Breast epithelium (tissue), 4 donors: ENCODE measurements around the gene ANKRD1. TPM values are rescaled to one million over a fixed set of nuclear protein-coding genes. Genes with fewer than 3 reads are reported as not detected.
A peak's percentile ranks its signal among the peaks of the same experiment; 100 is the strongest.
"Not testable (repeated sequence)": the region's sequence is repeated elsewhere in the genome, so short reads cannot be mapped to it uniquely, and the experiment has no call there.

ENCODE experiments used
- DNase-seq, 2 donors: peaks; one replicate each; pipeline ENCODE4 v3.0.0-alpha.2; 2019; ENCODE audit warnings: low spot score in 2 of 2
- H3K27ac ChIP-seq, 2 donors: fragments of 200-600 bp; sonication (generic) in 1 of 2; one replicate each; pipeline ENCODE4 v1.5.1; 2016 to 2019; ENCODE audit warnings: mild to moderate bottlenecking in 1 of 2
- H3K27me3 ChIP-seq, 2 donors: fragments of 200-600 bp; sonication (generic) in 1 of 2; one replicate each; pipeline versions ENCODE4 v1.5.1 to v1.6.0; 2017 to 2019; ENCODE audit warnings: control low read depth in 1 of 2, mild to moderate bottlenecking in 1 of 2
- H3K36me3 ChIP-seq: fragments of 200-600 bp; one replicate; pipeline ENCODE4 v1.5.1; 2019
- H3K4me1 ChIP-seq, 2 donors: fragments of 200-600 bp; sonication (generic); one replicate each; pipeline ENCODE4 v1.5.1; 2016 to 2019; ENCODE audit warnings: control low read depth in 1 of 2
- H3K4me3 ChIP-seq, 3 donors: fragments of 200-600 bp; sonication (generic); 1 replicate in 2 of 3; 2 replicates in 1 of 3; pipeline ENCODE4 v1.5.1; 2016 to 2019; ENCODE audit warnings: mild to moderate bottlenecking in 3 of 3, moderate library complexity in 2 of 3
- H3K9me3 ChIP-seq, 2 donors: fragments of 200-600 bp; sonication (generic) in 1 of 2; one replicate each; pipeline ENCODE4 v1.5.1; 2016 to 2019; ENCODE audit warnings: control low read depth in 1 of 2
- POLR2A ChIP-seq: fragments of 450-650 bp; IDR thresholded peaks from one replicate; pipeline ENCODE4 v1.6.1; 2016; ENCODE audit warnings: antibody characterized with exemption, mild to moderate bottlenecking, moderate library complexity
- POLR2AphosphoS5 ChIP-seq, 3 donors: sonication (generic); formaldehyde crosslinking; IDR thresholded peaks; one replicate each; pipeline ENCODE4 v1.6.1; 2017; ENCODE audit warnings: antibody characterized with exemption in 3 of 3
- intact Hi-C: fragments of 100-400 bp; cut with DNase I; formaldehyde crosslinking; loops from one replicate; pipeline ENCODE4 v1.15.1; 2023; ENCODE audit warnings: low total_unique reads
- total RNA-seq, 3 donors: library from RNA; depleted of rRNA; stranded (reverse); fragments of >200 nt; gene quantifications; one replicate each; pipeline ENCODE4 v1.1.0, GENCODE V29; 2016
- TF ChIP-seq, protein P1 (sequence below), 3 donors: fragments of 450-650 bp; IDR thresholded peaks; one replicate each; pipeline ENCODE4 v1.5.1; 2016 to 2017; ENCODE audit warnings: antibody characterized with exemption in 3 of 3, mild to moderate bottlenecking in 3 of 3, moderate library complexity in 3 of 3

Gene ANKRD1
- total RNA-seq, 3 donors from 2014 or later, result 0.32 to 0.66 TPM; not detected in 1

- H3K4me1 ChIP-seq, result no peaks in the 10 kb centered on the region
- TF ChIP-seq POLR2A (no peak), POLR2AphosphoS5 (IDR thresholded peaks at IDR 0.05) (no peak)
- TF ChIP-seq, protein P1, sequence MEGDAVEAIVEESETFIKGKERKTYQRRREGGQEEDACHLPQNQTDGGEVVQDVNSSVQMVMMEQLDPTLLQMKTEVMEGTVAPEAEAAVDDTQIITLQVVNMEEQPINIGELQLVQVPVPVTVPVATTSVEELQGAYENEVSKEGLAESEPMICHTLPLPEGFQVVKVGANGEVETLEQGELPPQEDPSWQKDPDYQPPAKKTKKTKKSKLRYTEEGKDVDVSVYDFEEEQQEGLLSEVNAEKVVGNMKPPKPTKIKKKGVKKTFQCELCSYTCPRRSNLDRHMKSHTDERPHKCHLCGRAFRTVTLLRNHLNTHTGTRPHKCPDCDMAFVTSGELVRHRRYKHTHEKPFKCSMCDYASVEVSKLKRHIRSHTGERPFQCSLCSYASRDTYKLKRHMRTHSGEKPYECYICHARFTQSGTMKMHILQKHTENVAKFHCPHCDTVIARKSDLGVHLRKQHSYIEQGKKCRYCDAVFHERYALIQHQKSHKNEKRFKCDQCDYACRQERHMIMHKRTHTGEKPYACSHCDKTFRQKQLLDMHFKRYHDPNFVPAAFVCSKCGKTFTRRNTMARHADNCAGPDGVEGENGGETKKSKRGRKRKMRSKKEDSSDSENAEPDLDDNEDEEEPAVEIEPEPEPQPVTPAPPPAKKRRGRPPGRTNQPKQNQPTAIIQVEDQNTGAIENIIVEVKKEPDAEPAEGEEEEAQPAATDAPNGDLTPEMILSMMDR (IDR thresholded peaks at IDR 0.05), result no peak
- H3K27ac ChIP-seq, result no peak overlapping the region
- no peaks in the 10 kb centered on the region for H3K36me3 ChIP-seq
- H3K27me3 ChIP-seq, result no peaks in the 10 kb centered on the region
- intact Hi-C loops, result no loop called here
- no peak for DNase-seq
- no peaks in the 10 kb centered on the region for H3K9me3 ChIP-seq
- H3K4me3 ChIP-seq, result no peak overlapping the region
Measured at GRCh38 chr10:90884431-90884830, 36.5 kb downstream of the ANKRD1 start.

DNA sequence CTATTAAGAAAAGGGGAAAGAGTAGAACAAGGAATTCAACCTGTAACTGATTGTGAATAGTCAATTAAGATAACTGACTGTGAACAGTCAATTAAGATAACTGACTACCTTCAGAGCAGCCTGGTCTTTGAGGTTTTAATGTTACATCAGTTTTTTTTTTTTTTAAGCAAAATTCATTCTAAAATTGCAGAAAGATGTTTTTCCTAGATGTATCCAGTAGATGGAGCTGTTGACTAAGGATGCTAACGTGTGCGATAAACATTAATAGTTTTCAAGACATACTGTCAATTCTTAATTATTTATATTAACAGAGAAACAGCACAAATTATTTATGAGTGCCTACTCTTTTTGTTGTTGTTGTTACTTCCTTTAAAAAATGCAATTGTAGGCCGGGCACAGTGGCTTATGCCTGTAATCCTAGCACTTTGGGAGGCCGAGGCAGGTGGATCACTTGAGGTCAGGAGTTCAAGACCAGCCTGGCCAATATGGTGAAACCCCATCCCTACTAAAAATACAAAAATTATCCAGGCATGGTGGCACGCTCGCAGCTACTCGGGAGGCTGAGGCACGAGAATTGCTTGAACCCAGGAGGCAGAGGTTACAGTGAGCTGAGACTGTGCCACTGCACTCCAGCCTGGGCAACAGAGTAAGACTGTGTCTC, 40.7 kb downstream of the ANKRD1 start:
- H3K36me3 ChIP-seq, result not testable (repeated sequence)

GRCh38 chr10:90879062-90879461, 41.8 kb downstream of the ANKRD1 start:
- Histone ChIP-seq H3K27me3 (no peaks in the 10 kb centered on the region), H3K4me3 (no peak overlapping the region), H3K9me3 (no peaks in the 10 kb centered on the region), H3K36me3 (no peaks in the 10 kb centered on the region), H3K4me1 (no peaks in the 10 kb centered on the region), H3K27ac (no peak overlapping the region)
- TF ChIP-seq, protein P1 (IDR thresholded peaks at IDR 0.05), result no peak
- TF ChIP-seq POLR2A (no peak), POLR2AphosphoS5 (IDR thresholded peaks at IDR 0.05) (no peak)
- DNase-seq, result no peak
- intact Hi-C loops, result no loop called here

More for the DNA sequence above, 40.7 kb downstream of the ANKRD1 start:
- DNase-seq, H3K27ac ChIP-seq, H3K9me3 ChIP-seq, intact Hi-C loops, H3K27me3 ChIP-seq, H3K4me1 ChIP-seq, H3K4me3 ChIP-seq: not testable (repeated sequence)
- TF ChIP-seq, protein P1 (IDR thresholded peaks at IDR 0.05), result peak in 2 of 3 donors; percentile 30 to 52

DNA sequence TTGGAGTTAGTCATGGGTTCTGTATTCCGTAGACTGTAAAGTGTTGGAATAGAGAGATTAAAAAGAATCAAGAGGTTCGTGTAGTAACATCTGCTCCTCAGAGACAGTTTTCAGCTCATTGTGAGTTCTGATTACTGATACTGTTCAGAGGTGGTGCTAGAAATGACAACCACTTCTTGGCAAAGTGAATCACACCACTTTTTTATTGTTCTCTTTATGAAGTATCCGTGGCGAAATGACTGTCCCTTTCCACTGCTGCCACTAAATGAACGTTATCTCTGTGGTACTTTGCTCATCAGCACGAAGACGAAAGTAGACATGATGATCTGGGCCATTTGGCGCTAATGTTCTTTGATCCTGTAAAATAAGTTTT, 48.3 kb downstream of the ANKRD1 start:
- intact Hi-C loops, result no loop called here
- H3K36me3 ChIP-seq, result no peaks in the 10 kb centered on the region
- no peaks in the 10 kb centered on the region for H3K9me3 ChIP-seq
- no peaks in the 10 kb centered on the region for H3K27me3 ChIP-seq
- no peak overlapping the region for H3K27ac ChIP-seq
- peak overlapping the region; percentile 73 to 78 (median 77) for H3K4me3 ChIP-seq
- peaks cover 0 to 4% of the 10 kb centered on the region in 2 donors for H3K4me1 ChIP-seq
- TF ChIP-seq POLR2A (no peak), POLR2AphosphoS5 (IDR thresholded peaks at IDR 0.05) (no peak)
- TF ChIP-seq, protein P1 (IDR thresholded peaks at IDR 0.05), result no peak
- no peak for DNase-seq

DNA sequence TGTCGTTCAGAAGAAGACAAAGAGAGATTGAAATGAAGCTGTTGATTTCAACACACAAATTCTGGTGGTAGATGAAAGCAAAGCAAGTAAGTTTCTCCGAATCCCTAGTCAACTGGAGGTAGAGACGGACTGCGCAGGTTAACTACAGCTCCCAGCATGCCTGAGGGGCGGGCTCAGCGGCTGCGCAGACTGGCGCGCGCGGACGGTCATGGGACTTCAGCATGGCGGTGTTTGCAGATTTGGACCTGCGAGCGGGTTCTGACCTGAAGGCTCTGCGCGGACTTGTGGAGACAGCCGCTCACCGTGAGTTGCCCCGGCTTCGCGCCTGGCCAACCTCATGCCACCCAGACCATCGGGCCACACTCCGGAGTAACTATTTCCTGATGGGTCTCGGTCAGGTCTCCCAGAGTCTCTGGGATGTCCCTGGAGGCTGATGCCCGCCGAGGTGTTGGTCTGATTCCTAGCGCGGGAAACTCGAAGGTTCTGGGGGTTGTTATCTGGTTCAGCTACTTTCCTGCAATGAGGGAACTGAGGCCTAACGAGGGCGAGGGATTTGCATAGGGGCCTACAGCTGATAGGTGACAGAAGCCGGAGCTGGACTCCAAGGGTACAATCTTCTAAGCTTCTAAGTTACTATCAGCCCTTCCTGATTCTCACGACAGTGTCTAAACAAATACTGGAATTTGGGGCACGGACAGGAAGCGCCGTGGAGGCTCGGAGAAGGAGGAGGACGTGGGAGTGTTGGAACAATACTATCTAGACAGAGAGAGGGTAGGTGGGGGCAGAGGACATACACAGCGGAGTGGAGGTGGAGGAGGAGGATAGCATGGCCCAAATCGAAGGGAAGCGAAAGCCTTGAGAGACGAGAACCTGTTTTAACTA, 48.9 kb downstream of the ANKRD1 start, which contains the start of gene RPP30:
RPP30 (plus strand) TSS at position 209 of the 882 bp plus-strand sequence; CDS start at position 222, 13 bp downstream.
- Histone ChIP-seq H3K4me1 (peaks cover 0 to 4% of the 10 kb centered on the region in 2 donors), H3K4me3 (peak within 1 kb of the TSS; percentile 73 to 78 (median 77)), H3K27me3 (no peaks in the 10 kb centered on the region), H3K9me3 (no peaks in the 10 kb centered on the region), H3K36me3 (no peaks in the 10 kb centered on the region), H3K27ac (peak within 1 kb of the TSS; percentile 72 to 79)
- intact Hi-C loops, result no loop called here
- TF ChIP-seq POLR2A, result peak; percentile 32
- TF ChIP-seq, protein P1 (IDR thresholded peaks at IDR 0.05), result no peak
- TF ChIP-seq POLR2AphosphoS5 (IDR thresholded peaks at IDR 0.05), result peak in 2 of 3 donors; percentile 52 to 63
- peak; percentile 77 to 83 for DNase-seq
